H1 (cell line): Measurements from ENCODE around the gene MYO15A. TPM values are rescaled to one million over a fixed set of nuclear protein-coding genes. Genes with fewer than 3 reads are reported as not detected.
A peak's percentile ranks its signal among the peaks of the same experiment; 100 is the strongest.

ENCODE experiments used
- CTCF ChIA-PET: fragments of 300-600 bp; sonication (Branson Sonifier 250); formaldehyde crosslinking; loops from one replicate; lab custom pipeline; 2021; ENCODE audit not compliant: partially characterized antibody; lab: Charles Lee
- POLR2A ChIA-PET: fragments of 300-600 bp; sonication (Branson Sonifier 250); formaldehyde crosslinking; loops from one replicate; lab custom pipeline; 2021; ENCODE audit warnings: inconsistent platforms; ENCODE audit not compliant: partially characterized antibody; lab: Charles Lee
- DNase-seq, 2 experiments: peaks; one replicate each; pipeline versions ENCODE4 v3.0.0 to v3.0.0-alpha.2; 2010 to 2022; ENCODE audit warnings: low spot score in 2 of 2, low read depth in 1 of 2, mixed read lengths in 1 of 2
- FAIRE-seq: peaks from 2 replicates; lab custom pipeline; 2011; peaks lifted over from hg19 to GRCh38; lab: Jason Lieb, UNC
- H2AFZ ChIP-seq: 2 replicates; pipeline ENCODE4 v1.8.1; 2012; ENCODE audit warnings: low read length, inconsistent platforms
- H2AK5ac ChIP-seq: 2 replicates; pipeline ENCODE4 v1.6.1; 2013; ENCODE audit warnings: low read depth, low read length
- H2BK120ac ChIP-seq: replicated peaks from 2 replicates; pipeline ENCODE3; 2013; ENCODE audit warnings: low read depth, low read length, inconsistent platforms
- H2BK12ac ChIP-seq: 2 replicates; pipeline ENCODE4 v1.6.1; 2013; ENCODE audit warnings: low read depth, low read length
- H2BK15ac ChIP-seq: 2 replicates; pipeline ENCODE4 v1.6.1; 2013; ENCODE audit warnings: low read length
- H2BK20ac ChIP-seq: 2 replicates; pipeline ENCODE4 v1.6.1; 2013; ENCODE audit warnings: low read length
- H2BK5ac ChIP-seq: 2 replicates; pipeline ENCODE4 v1.6.1; 2013; ENCODE audit warnings: low read depth, low read length
- H3K14ac ChIP-seq: 2 replicates; pipeline ENCODE4 v1.6.1; 2013; ENCODE audit warnings: inconsistent platforms; ENCODE audit not compliant: insufficient read length
- H3K18ac ChIP-seq: 2 replicates; pipeline ENCODE4 v1.6.1; 2013; ENCODE audit warnings: low read length; ENCODE audit errors: extremely low read depth
- H3K23ac ChIP-seq: 2 replicates; pipeline ENCODE4 v1.6.1; 2013; ENCODE audit warnings: inconsistent platforms; ENCODE audit not compliant: insufficient read length
- H3K23me2 ChIP-seq: 2 replicates; pipeline ENCODE4 v1.6.1; 2013; ENCODE audit warnings: low read depth, low read length
- H3K27ac ChIP-seq: 2 replicates; pipeline ENCODE4 v1.6.1; 2011; ENCODE audit warnings: low read depth, low read length, inconsistent platforms
- H3K27me3 ChIP-seq, 4 experiments: replicated peaks in 1 of 4; 1 replicate in 1 of 4; 2 replicates in 3 of 4; pipeline versions ENCODE4 v1.6.1 to v1.8.1; 2011 to 2013; ENCODE audit warnings: low read length in 3 of 4, mild to moderate bottlenecking in 3 of 4, inconsistent platforms in 2 of 4, mixed read lengths in 2 of 4, moderate library complexity in 1 of 4; ENCODE audit not compliant: control insufficient read depth in 3 of 4, insufficient read depth in 3 of 4; ENCODE audit errors: extremely low read depth in 1 of 4
- H3K36me3 ChIP-seq, 4 experiments: 2 replicates each; pipeline versions ENCODE4 v1.6.1 to v1.8.1; 2011 to 2013; ENCODE audit warnings: mild to moderate bottlenecking in 4 of 4, low read length in 3 of 4, moderate library complexity in 2 of 4, control low read depth in 1 of 4, inconsistent platforms in 1 of 4; ENCODE audit not compliant: insufficient read depth in 4 of 4, control insufficient read depth in 2 of 4
- H3K4ac ChIP-seq: replicated peaks from 2 replicates; pipeline ENCODE3; 2013; ENCODE audit warnings: low read length, low read depth, mixed read lengths, inconsistent platforms; ENCODE audit not compliant: insufficient read length
- H3K4me1 ChIP-seq, 4 experiments: replicated peaks in 1 of 4; 1 replicate in 1 of 4; 2 replicates in 3 of 4; pipeline versions ENCODE4 v1.6.1 to v1.8.1; 2011 to 2013; ENCODE audit warnings: low read length in 3 of 4, inconsistent platforms in 2 of 4, mixed read lengths in 1 of 4; ENCODE audit not compliant: insufficient read depth in 4 of 4, control insufficient read depth in 3 of 4
- H3K4me2 ChIP-seq, 2 experiments: 2 replicates each; pipeline versions ENCODE4 v1.6.1 to v1.8.1; 2011 to 2013; ENCODE audit warnings: low read depth in 2 of 2, low read length in 2 of 2, control low read depth in 1 of 2, inconsistent platforms in 1 of 2, mild to moderate bottlenecking in 1 of 2; ENCODE audit not compliant: insufficient read depth in 1 of 2
- H3K4me3 ChIP-seq, 4 experiments: fragments of 200-600, 300-600 bp in 1 of 4; sonication (generic), shearing (Covaris generic), sonication (Bioruptor Twin) in 1 of 4; 2 replicates each; pipeline versions ENCODE4 v1.5.1 to v1.8.1; 2011 to 2016; ENCODE audit warnings: low read length in 4 of 4, low read depth in 3 of 4, control low read depth in 2 of 4, inconsistent platforms in 2 of 4, mild to moderate bottlenecking in 2 of 4, mixed read lengths in 1 of 4, moderate library complexity in 1 of 4; ENCODE audit not compliant: insufficient read depth in 2 of 4; ENCODE audit errors: extremely low read depth in 1 of 4
- H3K56ac ChIP-seq: replicated peaks from 2 replicates; pipeline ENCODE3; 2013; ENCODE audit warnings: low read depth, mild to moderate bottlenecking, mixed read lengths, low read length, inconsistent platforms; ENCODE audit not compliant: insufficient read length
- H3K79me1 ChIP-seq: 2 replicates; pipeline ENCODE4 v1.6.1; 2013; ENCODE audit warnings: low read depth, low read length, control low read depth
- H3K79me2 ChIP-seq, 2 experiments: 2 replicates each; pipeline versions ENCODE4 v1.6.1 to v1.8.1; 2012 to 2013; ENCODE audit warnings: low read length in 2 of 2, mild to moderate bottlenecking in 2 of 2, inconsistent platforms in 1 of 2; ENCODE audit not compliant: insufficient read depth in 2 of 2, control insufficient read depth in 1 of 2
- H3K9ac ChIP-seq, 4 experiments: replicated peaks in 1 of 4; 1 replicate in 1 of 4; 2 replicates in 3 of 4; pipeline versions ENCODE4 v1.6.1 to v1.8.1; 2011 to 2013; ENCODE audit warnings: low read depth in 3 of 4, low read length in 3 of 4, control low read depth in 2 of 4, mild to moderate bottlenecking in 2 of 4, moderate library complexity in 2 of 4, inconsistent platforms in 1 of 4; ENCODE audit errors: extremely low read depth in 1 of 4
- H3K9me3 ChIP-seq, 2 experiments: 2 replicates each; pipeline versions ENCODE4 v1.6.1 to v1.8.1; 2012 to 2013; ENCODE audit warnings: mild to moderate bottlenecking in 2 of 2, moderate library complexity in 2 of 2, control low read depth in 1 of 2, inconsistent platforms in 1 of 2, low read depth in 1 of 2, low read length in 1 of 2, mixed read lengths in 1 of 2; ENCODE audit not compliant: insufficient read depth in 2 of 2
- H4K20me1 ChIP-seq, 2 experiments: replicated peaks in 1 of 2; 2 replicates each; pipeline versions ENCODE3 to v1.8.1; 2011 to 2013; ENCODE audit warnings: inconsistent platforms in 2 of 2, low read length in 2 of 2, mild to moderate bottlenecking in 1 of 2; ENCODE audit not compliant: insufficient read depth in 2 of 2, control insufficient read depth in 1 of 2
- H4K5ac ChIP-seq: 2 replicates; pipeline ENCODE4 v1.6.1; 2013; ENCODE audit warnings: low read length, low read depth, mixed read lengths, inconsistent platforms; ENCODE audit not compliant: insufficient read length
- H4K8ac ChIP-seq: 2 replicates; pipeline ENCODE4 v1.8.0; 2013; ENCODE audit warnings: mild to moderate bottlenecking, moderate library complexity, low read length, inconsistent platforms; ENCODE audit not compliant: insufficient read depth; ENCODE audit errors: extremely low read depth
- H4K91ac ChIP-seq: replicated peaks from 2 replicates; pipeline ENCODE3; 2013; ENCODE audit warnings: low read length, mixed read lengths, inconsistent platforms; ENCODE audit not compliant: insufficient read length
- BRCA1 ChIP-seq: IDR thresholded peaks from 2 replicates; pipeline ENCODE4 v1.6.1; 2012; ENCODE audit warnings: low read depth, low read length, improper control_type of control experiment
- FOSL1 ChIP-seq: IDR thresholded peaks from 2 replicates; pipeline ENCODE4 v1.6.1; 2011; ENCODE audit warnings: mild to moderate bottlenecking, low read depth, low read length, moderate library complexity; ENCODE audit not compliant: insufficient read depth
- GTF2F1 ChIP-seq: IDR thresholded peaks from 2 replicates; pipeline ENCODE4 v1.6.1; 2012; ENCODE audit warnings: low read depth, low read length, improper control_type of control experiment, borderline replicate concordance
- KDM1A ChIP-seq: fragments of 200-600, 300-600 bp; sonication (generic); IDR thresholded peaks from 2 replicates; pipeline ENCODE4 v1.7.1; 2016; ENCODE audit warnings: mild to moderate bottlenecking, low read length, borderline replicate concordance
- NANOG ChIP-seq: IDR thresholded peaks from 2 replicates; pipeline ENCODE4 v1.6.1; 2011; ENCODE audit warnings: low read length, low read depth, mild to moderate bottlenecking, inconsistent platforms; ENCODE audit not compliant: insufficient read depth, poor library complexity, severe bottlenecking
- PHF8 ChIP-seq: fragments of 200-600 bp; sonication (generic); conservative IDR thresholded peaks from 2 replicates; pipeline ENCODE4 v1.7.1; 2012; ENCODE audit warnings: low read depth, mild to moderate bottlenecking, inconsistent platforms, low read length, moderate library complexity
- TAF1 ChIP-seq: IDR thresholded peaks from 2 replicates; pipeline ENCODE4 v1.6.1; 2011; ENCODE audit warnings: mild to moderate bottlenecking, low read depth, low read length
- TBP ChIP-seq: IDR thresholded peaks from 2 replicates; pipeline ENCODE4 v1.6.1; 2011; ENCODE audit warnings: low read depth, low read length, improper control_type of control experiment
- YY1 ChIP-seq: IDR thresholded peaks from 2 replicates; pipeline ENCODE4 v1.6.1; 2011; ENCODE audit warnings: low read depth, mild to moderate bottlenecking, low read length
- whole genome bisulfite sequencing, 2 experiments: shearing (Covaris generic) in 1 of 2; methylation state at CpG; one replicate each; pipeline versions ENCODE4 v1.1.6 to v1.1.7; 2013 to 2015; ENCODE audit warnings: low lambda C conversion rate in 2 of 2, mixed read lengths in 2 of 2, inconsistent platforms in 1 of 2, low coverage in 1 of 2, missing lambda C conversion rate in 1 of 2; ENCODE audit not compliant: insufficient replicate concordance in 2 of 2, insufficient coverage in 1 of 2, insufficient read length in 1 of 2; ENCODE audit errors: extremely low coverage in 1 of 2, missing lambda C conversion rate in 1 of 2; 5-methylcytosine and 5-hydroxymethylcytosine counted together
- polyA plus RNA-seq, 7 experiments: library from polyadenylated mRNA; depleted of rRNA in 3 of 7; stranded (reverse) in 5 of 7; unstranded in 2 of 7; fragments of >200 nt in 5 of 7; fragments of 200-250 nt in 2 of 7; gene quantifications; 1 replicate in 5 of 7; 2 replicates in 1 of 7; 4 replicates in 1 of 7; pipeline versions ENCODE4 v1.2.1 to v1.2.3, GENCODE V29; 2011 to 2013; ENCODE audit warnings: missing spikeins in 2 of 7, mixed read lengths in 2 of 7
- total RNA-seq: library from RNA; stranded (reverse); fragmentation: NEBNext Ultra II Directional; extraction: Animal tissue kit (Norgen Biotek cat#: 25700); gene quantifications from 2 replicates; pipeline ENCODE4 v1.2.1, GENCODE V29; 2021

The MYO15A gene
- total and polyA plus RNA-seq, 2 of the 8 experiments (the other 6 are each of a cell fraction or from before 2014, with no cell fraction given) = 1.6 to 4.2 TPM

DNA sequence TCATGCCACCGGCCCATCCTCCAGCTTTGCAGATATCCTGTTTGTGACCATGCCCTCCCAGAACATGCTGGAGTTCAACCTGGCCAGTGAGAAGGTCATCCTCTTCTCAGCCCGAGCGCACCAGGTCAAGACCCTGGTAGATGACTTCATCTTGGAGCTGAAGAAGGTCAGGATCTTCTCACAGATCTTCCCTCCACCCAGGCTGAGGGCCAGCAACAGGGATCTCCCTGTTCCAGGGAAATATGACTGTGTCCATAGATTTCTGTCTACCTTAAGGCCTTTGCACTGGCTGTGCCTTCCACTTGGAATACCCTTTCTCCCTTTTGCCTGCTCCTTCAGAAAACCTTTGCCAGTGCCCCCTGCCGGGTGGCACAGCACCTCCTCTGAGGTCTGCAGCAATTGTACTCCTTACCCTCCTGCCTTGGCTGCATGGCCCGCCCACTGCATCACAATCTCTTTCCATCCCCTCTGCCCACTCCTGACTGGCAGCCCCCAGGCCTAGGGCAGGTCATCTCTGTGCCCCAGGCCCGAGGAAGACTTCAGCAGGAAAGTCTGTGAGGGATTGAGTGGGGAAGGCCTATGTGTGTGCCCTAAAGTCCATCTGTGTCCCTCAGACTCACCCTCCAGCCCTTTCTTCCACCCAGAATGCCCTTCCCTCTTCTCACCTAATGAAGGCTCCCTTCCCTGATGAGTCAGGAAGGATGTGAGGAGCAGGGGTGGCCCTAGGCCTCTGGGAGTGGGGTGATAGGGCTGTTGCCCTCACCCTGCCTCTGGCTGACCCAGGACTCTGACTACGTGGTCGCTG lies 47.8 kb downstream of the MYO15A start:
- no peak for FAIRE-seq
- Histone ChIP-seq H3K27ac (no peak overlapping the region), H3K56ac (no peak overlapping the region), H2BK15ac (0 out of 2 replicates have a peak overlapping the region, but pooled peaks have one; percentile 7), H3K4me1 (peaks cover 2 to 19% (median 10%) of the 10 kb centered on the region in 4 experiments), H3K4me2 (no peak overlapping the region), H3K79me1 (no peaks in the 10 kb centered on the region), H4K91ac (no peak overlapping the region), H4K20me1 (no peaks in the 10 kb centered on the region), H2BK12ac (0 out of 2 replicates have a peak overlapping the region, but pooled peaks have one; percentile 35), H3K4ac (peak overlapping the region; percentile 44), H3K27me3 (no peaks in the 10 kb centered on the region; a peak in 1 of 7 replicates), H3K23ac (no peak overlapping the region), H3K23me2 (peaks cover 4% of the 10 kb centered on the region; the same call in 1 of the 2 replicates), H3K9me3 (no peaks in the 10 kb centered on the region), H3K79me2 (no peaks in the 10 kb centered on the region), H2AFZ (no peak overlapping the region), H2BK120ac (no peak overlapping the region), H2BK5ac (0 out of 2 replicates have a peak overlapping the region, but pooled peaks have one; percentile 41), H4K8ac (peak overlapping the region; percentile 75; the same call in 1 of the 2 replicates), H3K18ac (no peak overlapping the region), H2BK20ac (no peak overlapping the region), H3K4me3 (no peak overlapping the region), H4K5ac (no peak overlapping the region), H3K36me3 (no peaks in the 10 kb centered on the region), H3K14ac (no peak overlapping the region), H2AK5ac (peak overlapping the region; percentile 48; the same call in 1 of the 2 replicates), H3K9ac (no peak overlapping the region)
- no peak for DNase-seq
- ChIA-PET CTCF (interaction anchor here (0.6 to 10.9 kb wide), 4 partner anchors 14 to 427 kb away, joined by 3 to 141 read pairs (median 3); no protein-coding TSS in a partner anchor), POLR2A (interaction anchor here (1.3 to 1.4 kb wide), 2 partner anchors 11 to 27 kb away, joined by 3 to 6 read pairs; partner anchors contain the start of gene ALKBH5)
- TF ChIP-seq YY1 (no peak), FOSL1 (no peak), PHF8 (no peak), GTF2F1 (no peak), BRCA1 (no peak), NANOG (no peak), TAF1 (no peak), TBP (no peak), KDM1A (no peak)
- WGBS, 2 experiments = 86% methylated on average over 8 of the region's 8 CpGs; no CpG with 5 or more reads in 1 of the 2 experiments
